ENCODE data around the gene MRTFB.

DNA sequence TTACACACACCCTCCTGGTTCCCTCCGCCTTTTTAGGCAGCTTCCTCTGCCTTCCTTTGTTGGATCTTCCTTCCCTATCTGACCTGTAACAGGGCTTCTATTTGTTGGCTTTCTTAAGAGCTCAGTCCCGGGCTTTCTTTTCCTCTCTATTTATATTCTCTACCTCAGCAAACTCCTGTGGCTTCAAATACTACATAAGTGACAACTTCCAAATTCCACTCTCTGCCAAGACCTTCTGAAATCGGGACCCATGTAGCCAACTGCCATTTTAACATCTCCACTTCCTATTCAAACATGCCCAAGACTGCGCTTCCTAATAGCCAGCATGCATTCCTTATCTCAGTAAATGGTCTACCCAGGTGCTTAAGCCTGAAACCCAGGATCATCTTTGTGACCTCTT, 128.1 kb downstream of the MRTFB start:
- TF ChIP-seq CTCF (IDR thresholded peaks at IDR 0.05), result no peak
- TF ChIP-seq POLR2A (IDR thresholded peaks at IDR 0.05), result no peak

Measured in lower leg skin (tissue), 3 donors.